RWPE1 (cell line): ENCODE data around the gene MFSD12.
A peak's percentile ranks its signal among the peaks of the same experiment; 100 is the strongest.
"Not testable (repeated sequence)": the region's sequence is repeated elsewhere in the genome, so short reads cannot be mapped to it uniquely, and the experiment has no call there.

Experiments
- CTCF ChIA-PET: fragments of 350-600 bp; sonication (Branson Sonifier 250); formaldehyde crosslinking; extraction: SDS; loops from one replicate; lab custom pipeline; 2021; lab: Yijun Ruan, JAX
- POLR2A ChIA-PET: fragments of 400-600 bp; formaldehyde crosslinking; extraction: SDS; loops from one replicate; lab custom pipeline; 2020; ENCODE audit warnings: antibody characterized with exemption; ENCODE audit not compliant: low non-redundant PET; lab: Yijun Ruan, JAX
- DNase-seq: peaks from one replicate; pipeline ENCODE4 v3.0.0; 2012; ENCODE audit warnings: low spot score
- H3K27ac ChIP-seq: fragments of 450-650 bp; 2 replicates; pipeline ENCODE4 v1.5.1; 2017
- TF ChIP-seq, protein P1 (sequence below): fragments of 450-650 bp; conservative IDR thresholded peaks from 2 replicates; pipeline ENCODE4 v1.5.1; 2017; ENCODE audit warnings: low read depth, mild to moderate bottlenecking

Gene MFSD12

GRCh38 chr19:3585301-3586126, 28.1 kb upstream of the MFSD12 start, which contains the start of gene GIPC3:
Gene GIPC3, plus strand, starts transcription at chr19:3585478. Its CDS starts 120 bp downstream, at chr19:3585598.
- no peak for DNase-seq
- TF ChIP-seq, protein P1, sequence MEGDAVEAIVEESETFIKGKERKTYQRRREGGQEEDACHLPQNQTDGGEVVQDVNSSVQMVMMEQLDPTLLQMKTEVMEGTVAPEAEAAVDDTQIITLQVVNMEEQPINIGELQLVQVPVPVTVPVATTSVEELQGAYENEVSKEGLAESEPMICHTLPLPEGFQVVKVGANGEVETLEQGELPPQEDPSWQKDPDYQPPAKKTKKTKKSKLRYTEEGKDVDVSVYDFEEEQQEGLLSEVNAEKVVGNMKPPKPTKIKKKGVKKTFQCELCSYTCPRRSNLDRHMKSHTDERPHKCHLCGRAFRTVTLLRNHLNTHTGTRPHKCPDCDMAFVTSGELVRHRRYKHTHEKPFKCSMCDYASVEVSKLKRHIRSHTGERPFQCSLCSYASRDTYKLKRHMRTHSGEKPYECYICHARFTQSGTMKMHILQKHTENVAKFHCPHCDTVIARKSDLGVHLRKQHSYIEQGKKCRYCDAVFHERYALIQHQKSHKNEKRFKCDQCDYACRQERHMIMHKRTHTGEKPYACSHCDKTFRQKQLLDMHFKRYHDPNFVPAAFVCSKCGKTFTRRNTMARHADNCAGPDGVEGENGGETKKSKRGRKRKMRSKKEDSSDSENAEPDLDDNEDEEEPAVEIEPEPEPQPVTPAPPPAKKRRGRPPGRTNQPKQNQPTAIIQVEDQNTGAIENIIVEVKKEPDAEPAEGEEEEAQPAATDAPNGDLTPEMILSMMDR, result no peak
- ChIA-PET CTCF (interaction anchor here (0.7 to 1.4 kb wide), 2 partner anchors 10 to 218 kb away, joined by 3 to 4 read pairs; no protein-coding TSS in a partner anchor), POLR2A (no interaction called here)
- no peak within 1 kb of the TSS for H3K27ac ChIP-seq

DNA sequence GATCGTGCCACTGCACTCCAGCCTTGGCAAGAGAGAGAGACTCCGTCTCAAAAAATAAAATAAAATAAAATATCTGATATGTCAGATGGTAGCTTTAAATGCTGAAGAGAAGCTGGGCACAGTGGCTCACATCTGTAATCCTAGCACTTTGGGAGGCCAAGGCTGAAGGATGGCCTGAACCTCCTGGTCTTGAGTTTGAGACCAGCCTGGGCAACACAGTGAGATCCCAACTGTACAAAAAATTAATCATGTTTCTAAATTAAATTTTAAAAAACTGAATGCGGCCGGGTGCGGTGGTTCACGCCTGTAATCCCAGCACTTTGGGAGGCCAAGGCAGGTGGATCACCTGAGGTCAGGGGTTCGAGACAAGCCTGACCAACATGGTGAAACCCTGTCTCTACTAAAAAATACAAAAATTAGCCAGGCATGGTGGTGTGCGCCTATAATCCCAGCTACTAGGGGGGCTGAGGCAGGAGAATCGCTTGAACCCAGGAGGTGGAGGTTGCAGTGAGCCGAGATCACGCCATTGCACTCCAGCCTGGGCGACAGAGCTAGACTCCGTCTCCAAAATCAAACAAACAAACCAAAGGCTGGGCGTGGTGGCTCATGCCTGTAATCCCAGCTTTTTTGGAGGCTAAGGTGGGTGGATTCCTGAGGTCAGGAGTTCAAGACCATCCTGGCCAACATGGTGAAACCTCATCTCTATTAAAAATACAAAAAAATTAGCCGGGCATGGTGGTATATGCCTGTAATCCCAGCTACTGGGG, 26.8 kb upstream of the MFSD12 start:
- CTCF ChIA-PET, result interaction anchor here (0.6 to 0.7 kb wide), 2 partner anchors 12 to 14 kb away, joined by 5 to 6 read pairs; no protein-coding TSS in a partner anchor
- H3K27ac ChIP-seq, POLR2A ChIA-PET, DNase-seq: not testable (repeated sequence)

DNA sequence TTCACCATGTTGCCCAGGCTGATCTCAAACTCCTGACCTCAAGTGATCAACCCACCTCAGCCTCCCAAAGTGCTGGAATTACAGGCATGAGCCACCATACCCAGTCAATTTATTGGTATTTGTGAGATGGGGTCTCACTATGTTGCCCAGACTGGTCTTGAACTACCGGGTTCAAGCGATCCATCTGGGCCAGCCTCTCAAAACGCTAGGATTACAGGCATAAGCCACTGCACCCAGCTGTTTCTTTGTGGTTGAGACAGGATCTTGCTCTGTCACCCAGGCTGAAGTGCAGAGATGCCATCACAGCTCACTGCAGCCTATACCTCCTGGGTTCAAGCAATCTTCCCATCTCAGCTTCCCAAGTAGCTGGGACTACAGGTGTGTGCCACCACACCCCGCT, 24.4 kb upstream of the MFSD12 start:
- POLR2A ChIA-PET, DNase-seq, H3K27ac ChIP-seq, CTCF ChIA-PET: not testable (repeated sequence)

DNA sequence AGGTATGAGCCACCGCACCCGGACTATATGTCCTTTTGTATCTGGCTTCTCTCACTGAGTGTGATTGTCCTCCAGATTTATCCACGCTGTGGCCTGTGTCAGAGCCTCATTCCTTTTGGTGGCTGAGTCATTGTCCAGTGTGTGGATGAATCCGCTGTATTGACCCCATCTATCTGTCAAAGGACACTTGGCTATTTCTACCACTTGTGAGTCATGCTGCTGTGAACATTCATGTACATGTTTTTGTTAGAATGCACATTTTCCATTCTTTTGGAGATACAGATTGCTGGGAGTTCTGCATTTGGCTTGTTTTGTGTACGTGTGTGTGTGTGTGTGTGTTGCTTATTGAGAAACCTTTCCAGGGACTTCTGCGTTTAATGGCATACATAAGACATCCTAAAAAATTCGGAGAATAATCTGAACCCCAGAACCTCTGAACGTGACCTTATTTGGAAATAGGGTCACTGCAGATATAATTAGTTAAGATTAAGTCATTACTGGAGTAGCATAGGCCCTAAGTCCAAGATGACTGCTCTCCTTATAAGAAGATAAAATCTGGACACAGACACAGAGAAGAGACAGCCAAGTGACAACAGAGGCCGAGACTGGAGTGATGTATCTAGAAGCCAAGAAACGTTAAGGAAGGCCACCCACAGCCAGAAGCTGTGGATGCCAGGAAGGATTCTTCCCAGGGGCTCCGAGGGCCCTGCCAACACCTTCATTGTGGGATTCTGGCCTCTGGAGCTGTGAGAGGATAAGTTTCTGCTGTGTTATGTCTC, 23.0 kb upstream of the MFSD12 start:
- POLR2A ChIA-PET, result no interaction called here
- H3K27ac ChIP-seq, result peak overlapping the region; percentile 25
- DNase-seq, result no peak
- CTCF ChIA-PET, result interaction anchor here (0.7 kb wide), 1 partner anchor 13 kb away, joined by 4 read pairs; no protein-coding TSS in a partner anchor
- TF ChIP-seq, protein P1, result no peak

- TF ChIP-seq, protein P1, result no peak
- POLR2A ChIA-PET, result no interaction called here
- CTCF ChIA-PET, result no interaction called here
- H3K27ac ChIP-seq, result no peak overlapping the region; the same call in 1 of the 2 replicates
- DNase-seq, result no peak
Observed at GRCh38 chr19:3578390-3578789, 21.0 kb upstream of the MFSD12 start.

DNA sequence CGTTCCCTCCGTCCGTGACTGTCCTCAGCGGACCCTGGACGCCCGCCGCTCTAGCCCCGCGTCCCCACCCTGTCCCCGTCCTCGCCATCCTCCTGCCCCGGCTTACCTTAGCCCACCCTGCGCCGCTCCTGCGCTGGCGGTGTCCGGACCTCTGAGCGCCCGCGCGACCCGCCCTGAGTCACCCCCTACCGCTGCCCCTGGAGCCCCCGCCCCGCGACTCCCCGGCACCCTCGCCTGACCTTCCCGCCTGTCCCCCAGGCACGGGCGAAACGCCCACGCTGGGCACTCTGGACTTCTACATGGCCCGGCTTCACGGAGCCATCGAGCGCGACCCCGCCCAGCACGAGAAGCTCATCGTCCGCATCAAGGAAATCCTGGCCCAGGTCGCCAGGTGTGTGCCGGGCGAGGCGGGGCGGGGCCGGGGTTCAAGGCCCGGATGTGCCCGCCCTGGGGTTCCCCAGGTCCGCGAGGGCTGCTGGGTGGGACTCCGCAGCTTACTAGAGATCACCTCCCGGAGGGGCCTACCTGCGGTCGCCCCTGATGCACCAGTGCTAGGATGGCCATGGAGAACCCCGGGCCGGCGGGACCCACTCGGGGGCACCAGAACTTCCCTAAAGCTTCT, 20.4 kb upstream of the MFSD12 start:
- DNase-seq, result no peak
- TF ChIP-seq, protein P1, result no peak
- ChIA-PET CTCF (no interaction called here), POLR2A (no interaction called here)
- no peak overlapping the region for H3K27ac ChIP-seq
